Esophagus squamous epithelium (tissue), 5 donors: ENCODE results near the gene POU2F2. TPM values are rescaled to one million over a fixed set of nuclear protein-coding genes. Genes with fewer than 3 reads are reported as not detected.

ENCODE experiments used
- DNase-seq: peaks from one replicate; lab custom pipeline; 2025; lab: John Stamatoyannopoulos, UW
- H3K27ac ChIP-seq, 4 donors: fragments of 200-600 bp; sonication (generic); one replicate each; pipeline ENCODE4 v1.5.1; 2016 to 2019; ENCODE audit warnings: mild to moderate bottlenecking in 1 of 4
- H3K27me3 ChIP-seq, 4 donors: fragments of 200-600 bp; sonication (generic); 1 replicate in 3 of 4; 2 replicates in 1 of 4; pipeline versions ENCODE4 v1.5.1 to v1.6.0; 2017 to 2021; ENCODE audit warnings: antibody characterized with exemption in 1 of 4
- H3K36me3 ChIP-seq, 3 donors: fragments of 200-600 bp; sonication (generic); one replicate each; pipeline ENCODE4 v1.5.1; 2016 to 2019
- H3K4me1 ChIP-seq, 3 donors: fragments of 200-600 bp; sonication (generic); one replicate each; pipeline ENCODE4 v1.5.1; 2017 to 2019
- H3K4me3 ChIP-seq, 4 donors: fragments of 200-600 bp; sonication (generic); 1 replicate in 3 of 4; 2 replicates in 1 of 4; pipeline ENCODE4 v1.5.1; 2016 to 2019; ENCODE audit warnings: mild to moderate bottlenecking in 2 of 4, moderate library complexity in 1 of 4
- H3K9me3 ChIP-seq, 3 donors: fragments of 200-600 bp; sonication (generic); one replicate each; pipeline ENCODE4 v1.5.1; 2016 to 2019
- CTCF ChIP-seq, 6 experiments: fragments of 450-650 bp in 4 of 6; fragments of 200-600 bp in 2 of 6; sonication (generic) in 2 of 6; IDR thresholded peaks; one replicate each; pipeline ENCODE4 v1.5.1; 2016 to 2019; ENCODE audit warnings: antibody characterized with exemption in 6 of 6, mild to moderate bottlenecking in 4 of 6, moderate library complexity in 4 of 6
- POLR2A ChIP-seq, 4 donors: fragments of 450-650 bp; IDR thresholded peaks; one replicate each; pipeline ENCODE4 v1.6.1; 2017; ENCODE audit warnings: antibody characterized with exemption in 4 of 4, mild to moderate bottlenecking in 4 of 4, moderate library complexity in 3 of 4
- WGBS, 2 donors: methylation state at CpG; one replicate each; pipeline ENCODE4 v1.1.5; 2018; 5-methylcytosine and 5-hydroxymethylcytosine counted together
- intact Hi-C: fragments of 100-400 bp; cut with DNase I; formaldehyde crosslinking; loops from one replicate; pipeline ENCODE4 v1.15.0; 2022
- total RNA-seq, 4 donors: library from RNA; depleted of rRNA; stranded (reverse); fragments of >200 nt; gene quantifications; one replicate each; pipeline ENCODE4 v1.1.0, GENCODE V29; 2016
- donor health status: DM: yes; HTN: yes; CAD: no.

The POU2F2 gene
- total RNA-seq, 4 donors from 2014 or later = 0.18 to 0.67 (median 0.57) TPM; not detected in 1

GRCh38 chr19:42079276-42079669 lies 53.0 kb downstream of the POU2F2 start:
- WGBS, 2 donors = 0 to 80% methylated on average over 1 to 3 of the region's 16 CpGs
- DNase-seq = no peak
- Histone ChIP-seq H3K27me3 (no peaks in the 10 kb centered on the region), H3K27ac (no peak overlapping the region), H3K9me3 (no peaks in the 10 kb centered on the region), H3K36me3 (peaks cover 25 to 60% (median 30%) of the 10 kb centered on the region in 3 donors), H3K4me3 (no peak overlapping the region), H3K4me1 (peaks cover 17 to 37% (median 21%) of the 10 kb centered on the region in 3 donors)
- TF ChIP-seq POLR2A (IDR thresholded peaks at IDR 0.05) = no peak
- TF ChIP-seq CTCF (IDR thresholded peaks at IDR 0.05) = no peak
- intact Hi-C loops = no loop called here

DNA sequence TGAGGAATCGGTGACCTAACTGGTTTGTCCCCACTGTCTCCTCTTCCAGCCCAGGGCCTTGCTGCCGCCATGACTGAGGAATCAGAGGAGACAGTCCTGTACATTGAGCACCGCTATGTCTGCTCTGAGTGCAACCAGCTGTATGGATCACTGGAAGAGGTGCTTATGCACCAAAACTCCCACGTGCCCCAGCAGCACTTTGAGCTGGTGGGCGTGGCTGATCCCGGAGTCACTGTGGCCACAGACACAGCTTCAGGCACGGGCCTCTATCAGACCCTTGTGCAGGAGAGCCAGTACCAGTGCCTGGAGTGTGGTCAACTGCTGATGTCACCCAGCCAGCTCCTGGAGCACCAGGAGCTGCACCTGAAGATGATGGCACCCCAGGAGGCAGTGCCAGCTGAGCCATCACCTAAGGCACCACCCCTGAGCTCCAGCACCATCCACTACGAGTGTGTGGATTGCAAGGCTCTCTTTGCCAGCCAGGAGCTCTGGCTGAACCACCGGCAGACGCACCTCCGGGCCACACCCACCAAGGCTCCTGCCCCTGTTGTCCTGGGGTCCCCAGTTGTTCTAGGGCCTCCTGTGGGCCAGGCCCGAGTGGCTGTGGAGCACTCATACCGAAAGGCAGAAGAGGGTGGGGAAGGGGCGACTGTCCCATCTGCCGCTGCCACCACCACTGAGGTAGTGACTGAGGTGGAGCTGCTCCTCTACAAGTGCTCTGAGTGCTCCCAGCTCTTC lies 53.5 kb downstream of the POU2F2 start:
- WGBS, 2 donors = 91 to 94% methylated on average over 2 to 3 of the region's 15 CpGs
- H3K27me3 ChIP-seq = no peaks in the 10 kb centered on the region
- no peak for DNase-seq
- TF ChIP-seq CTCF (IDR thresholded peaks at IDR 0.05) = no peak
- TF ChIP-seq POLR2A (IDR thresholded peaks at IDR 0.05) = no peak
- no peak overlapping the region for H3K27ac ChIP-seq
- H3K4me1 ChIP-seq = peaks cover 17 to 37% (median 21%) of the 10 kb centered on the region in 3 donors
- H3K9me3 ChIP-seq = no peaks in the 10 kb centered on the region
- H3K4me3 ChIP-seq = no peak overlapping the region
- intact Hi-C loops = no loop called here
- peaks cover 25 to 55% (median 30%) of the 10 kb centered on the region in 3 donors for H3K36me3 ChIP-seq

- H3K27ac ChIP-seq = peak overlapping the region in 1 of 4 donors; percentile 97
- intact Hi-C loops = no loop called here
- no peak for DNase-seq
- WGBS, 2 donors = 81 to 91% methylated on average over 1 of the region's 1 CpG
- no peak overlapping the region for H3K4me3 ChIP-seq
- peaks cover 25 to 49% (median 30%) of the 10 kb centered on the region in 3 donors for H3K36me3 ChIP-seq
- H3K4me1 ChIP-seq = peaks cover 17 to 38% (median 21%) of the 10 kb centered on the region in 3 donors
- H3K27me3 ChIP-seq = no peaks in the 10 kb centered on the region
- no peaks in the 10 kb centered on the region for H3K9me3 ChIP-seq
- no peak for TF ChIP-seq POLR2A (IDR thresholded peaks at IDR 0.05)
- TF ChIP-seq CTCF (IDR thresholded peaks at IDR 0.05) = no peak
These were observed 54.2 kb downstream of the POU2F2 start for GRCh38 chr19:42078058-42078457.

DNA sequence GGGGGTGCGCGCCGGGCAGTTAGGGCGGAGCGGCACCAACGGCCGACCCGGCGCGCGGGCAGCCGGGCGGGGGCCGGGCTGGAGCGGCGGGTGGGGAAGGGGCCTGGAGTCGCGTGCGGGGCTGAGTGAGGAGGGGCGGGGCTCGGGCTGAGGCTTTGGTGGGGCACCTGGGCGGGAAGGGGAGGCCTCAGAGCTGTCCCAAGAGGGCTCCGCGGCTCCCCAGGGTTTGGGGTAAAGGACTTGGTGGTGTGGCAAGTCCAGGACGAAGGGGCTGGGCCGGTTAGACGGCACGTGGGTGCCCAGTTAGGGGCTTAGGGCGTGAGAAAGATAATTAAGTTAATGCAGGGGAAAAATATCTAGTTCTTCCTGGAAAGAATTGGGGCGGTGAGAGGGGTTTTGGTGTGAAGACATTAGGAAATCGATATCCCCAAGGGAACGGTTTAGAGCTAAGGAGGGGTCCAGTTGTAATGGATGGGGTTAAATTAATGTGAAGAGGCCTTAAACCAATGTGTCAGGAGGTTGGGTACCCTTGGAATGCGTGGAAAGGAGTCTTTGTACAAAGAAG lies 55.8 kb downstream of the POU2F2 start:
- peak overlapping the region; percentile 95 to 98 (median 98) for H3K27ac ChIP-seq
- WGBS, 2 donors = 0 to 2% methylated on average over 5 to 10 of the region's 33 CpGs
- H3K4me1 ChIP-seq = peaks cover 17 to 36% (median 21%) of the 10 kb centered on the region in 3 donors
- H3K36me3 ChIP-seq = peaks cover 25 to 33% (median 29%) of the 10 kb centered on the region in 3 donors
- no peak for DNase-seq
- intact Hi-C loops = no loop called here
- H3K9me3 ChIP-seq = no peaks in the 10 kb centered on the region
- no peaks in the 10 kb centered on the region for H3K27me3 ChIP-seq
- H3K4me3 ChIP-seq = peak overlapping the region; percentile 66 to 98 (median 96)
- no peak for TF ChIP-seq CTCF (IDR thresholded peaks at IDR 0.05)
- TF ChIP-seq POLR2A (IDR thresholded peaks at IDR 0.05) = no peak
